ENCODE data around the gene TBX4.

- TF ChIP-seq CTCF (conservative IDR thresholded peaks at IDR 0.05 in 1 of 2, IDR thresholded peaks at IDR 0.05 in 1 of 2; ENCODE audit: extremely low read depth in 1 of 2, insufficient read depth in 1 of 2, low read depth in 1 of 2, low read length in 2 of 2) (no peak), EZH2 (IDR thresholded peaks at IDR 0.05; ENCODE audit: borderline replicate concordance, low read length) (no peak)
These were observed 62.3 kb downstream of the TBX4 start for GRCh38 chr17:61514491-61514890.

All from mammary epithelial cell (primary cell).